Spleen (tissue), 7 donors: ENCODE data around the gene TUBA3E.
"Not testable (repeated sequence)": the region's sequence is repeated elsewhere in the genome, so short reads cannot be mapped to it uniquely, and the experiment has no call there.

ENCODE experiments used
- CTCF ChIP-seq, 11 experiments: fragments of 200-600 bp in 7 of 11; fragments of 450-650 bp in 4 of 11; sonication (generic) in 4 of 11; IDR thresholded peaks in 8 of 11; conservative IDR thresholded peaks in 3 of 11; 1 replicate in 7 of 11; 2 replicates in 4 of 11; pipeline versions ENCODE4 v1.4.0 to v1.8.0; 2016 to 2021; ENCODE audit warnings: antibody characterized with exemption in 11 of 11, inconsistent platforms in 4 of 11, mild to moderate bottlenecking in 1 of 11
- POLR2A ChIP-seq, 3 donors: fragments of 450-650 bp; IDR thresholded peaks; one replicate each; pipeline ENCODE4 v1.5.1; 2017; ENCODE audit warnings: antibody characterized with exemption in 3 of 3, mild to moderate bottlenecking in 1 of 3
- POLR2AphosphoS5 ChIP-seq, 3 donors: sonication (generic); formaldehyde crosslinking; IDR thresholded peaks; one replicate each; pipeline ENCODE4 v1.5.1; 2017; ENCODE audit warnings: antibody characterized with exemption in 3 of 3
- donor health status: DM: no; HTN: no; CAD: no; lungs with moderate emphysema.
- donor health status: DM: no; HTN: no; CAD: no.
- donor health status: DM: no; HTN: no; CAD: no.

- not testable (repeated sequence) for TF ChIP-seq POLR2AphosphoS5 (IDR thresholded peaks at IDR 0.05); CTCF (IDR thresholded peaks at IDR 0.05 in 8 of 11, conservative IDR thresholded peaks at IDR 0.05 in 3 of 11); POLR2A (IDR thresholded peaks at IDR 0.05)
These were observed 47.1 kb downstream of the TUBA3E start for GRCh38 chr2:130151145-130151512.
